Coronary artery (tissue), 2 donors: ENCODE results near the gene RPS6KA4.

Experiments used
- DNase-seq: peaks from one replicate; pipeline ENCODE4 v3.0.0-alpha.2; 2017; ENCODE audit warnings: low spot score
- H3K27ac ChIP-seq, 2 donors: fragments of 200-600 bp; sonication (generic); one replicate each; pipeline ENCODE4 v1.5.1; 2016 to 2019
- H3K4me3 ChIP-seq: fragments of 200-600 bp; sonication (generic); 2 replicates; pipeline ENCODE4 v1.5.1; 2016; ENCODE audit warnings: mild to moderate bottlenecking, moderate library complexity
- CTCF ChIP-seq: fragments of 200-600 bp; sonication (generic); IDR thresholded peaks from one replicate; pipeline ENCODE4 v1.5.1; 2019; ENCODE audit warnings: antibody characterized with exemption

The RPS6KA4 gene

GRCh38 chr11:64316672-64317324, 42.2 kb upstream of the RPS6KA4 start:
- Histone ChIP-seq H3K27ac (peak overlapping the region; percentile 91 to 99), H3K4me3 (peak overlapping the region; percentile 91)
- TF ChIP-seq CTCF = no peak
- no peak for DNase-seq

GRCh38 chr11:64317325-64317960, 41.5 kb upstream of the RPS6KA4 start, which contains the start of gene TRMT112:
TRMT112 (minus strand) TSS chr11:64317559; CDS start chr11:64317526, 33 bp downstream.
- Histone ChIP-seq H3K27ac (peak within 1 kb of the TSS; percentile 91 to 99), H3K4me3 (peak within 1 kb of the TSS; percentile 91)
- TF ChIP-seq CTCF = no peak
- peak; percentile 98 for DNase-seq

- Histone ChIP-seq H3K27ac (peak within 1 kb of the TSS; percentile 91 to 99), H3K4me3 (peak within 1 kb of the TSS; percentile 91)
- no peak for TF ChIP-seq CTCF
- DNase-seq = peak; percentile 99
Observed at GRCh38 chr11:64317961-64318765, 40.8 kb upstream of the RPS6KA4 start, which contains the start of gene PRDX5. PRDX5 (plus strand) TSS chr11:64318121; CDS start chr11:64318216, 95 bp downstream.

GRCh38 chr11:64318766-64319761, 39.9 kb upstream of the RPS6KA4 start:
- no peak for DNase-seq
- Histone ChIP-seq H3K27ac (peak overlapping the region; percentile 91 to 99), H3K4me3 (peak overlapping the region; percentile 91)
- TF ChIP-seq CTCF = no peak

- no peak for TF ChIP-seq CTCF
- Histone ChIP-seq H3K4me3 (no peak overlapping the region), H3K27ac (no peak overlapping the region)
- no peak for DNase-seq
Observed at GRCh38 chr11:64320556-64320955, 38.4 kb upstream of the RPS6KA4 start.

- Histone ChIP-seq H3K4me3 (no peak overlapping the region), H3K27ac (no peak overlapping the region)
- DNase-seq = no peak
- TF ChIP-seq CTCF = no peak
Observed at GRCh38 chr11:64321026-64321425, 37.9 kb upstream of the RPS6KA4 start.
